Activated T-cell treated with anti-CD3 and anti-CD28 coated beads for 24 hours (primary cell): Measurements from ENCODE around the gene FBXW5.

Experiments
- DNase-seq: peaks from one replicate; pipeline ENCODE4 v3.0.0-alpha.2; 2020; ENCODE audit warnings: low read depth

Gene FBXW5

DNA sequence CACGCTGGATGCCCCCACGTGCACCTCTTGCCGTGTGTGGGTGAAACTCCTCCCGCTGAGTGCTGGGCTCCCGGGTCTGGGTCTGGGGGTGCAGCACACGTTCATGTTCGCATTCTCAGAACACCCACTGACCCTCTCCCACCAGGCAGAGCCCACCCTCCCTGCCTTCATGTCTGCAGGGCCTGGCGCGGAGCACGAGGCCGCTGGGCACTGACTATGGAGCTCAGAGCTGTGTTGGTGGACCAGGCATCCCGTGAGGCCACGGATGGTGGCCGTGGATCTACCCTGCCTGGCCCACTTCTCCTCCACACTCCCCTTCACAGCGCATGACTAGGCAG, 16.4 kb upstream of the FBXW5 start:
- no peak for DNase-seq

DNA sequence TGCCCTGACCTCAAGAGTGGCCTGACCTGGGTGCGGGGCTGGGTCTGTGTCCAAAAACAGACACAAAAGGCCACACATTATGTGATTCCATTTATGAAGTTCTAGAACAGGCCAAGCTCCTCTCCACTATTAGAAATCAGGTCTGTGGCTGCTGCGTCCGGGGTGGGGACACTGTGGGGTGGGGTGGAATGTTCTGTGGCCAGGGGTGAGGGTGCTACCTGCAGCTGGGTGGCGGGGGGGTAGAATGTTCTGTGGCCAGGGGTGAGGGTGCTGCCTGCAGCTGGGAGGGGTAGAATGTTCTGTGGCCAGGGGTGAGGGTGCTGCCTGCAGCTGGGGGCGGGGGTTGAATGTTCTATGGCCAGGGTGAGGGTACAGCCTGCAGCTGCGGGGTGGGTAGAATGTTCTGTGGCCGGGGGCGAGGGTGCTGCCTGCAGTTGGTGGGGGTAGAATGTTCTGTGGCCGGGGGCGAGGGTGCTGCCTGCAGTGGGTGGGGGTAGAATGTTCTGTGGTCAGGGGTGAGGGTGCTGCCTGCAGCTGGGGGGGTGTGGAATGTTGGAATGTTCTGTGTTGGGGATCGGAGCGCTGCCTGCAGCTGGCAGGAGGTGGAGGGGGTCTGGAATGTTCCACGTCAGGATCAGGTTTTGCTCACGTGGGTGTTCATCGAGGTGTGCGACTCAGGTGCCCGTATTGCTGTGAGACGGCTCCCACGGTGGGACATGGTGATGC, 15.8 kb upstream of the FBXW5 start:
- no peak for DNase-seq

DNA sequence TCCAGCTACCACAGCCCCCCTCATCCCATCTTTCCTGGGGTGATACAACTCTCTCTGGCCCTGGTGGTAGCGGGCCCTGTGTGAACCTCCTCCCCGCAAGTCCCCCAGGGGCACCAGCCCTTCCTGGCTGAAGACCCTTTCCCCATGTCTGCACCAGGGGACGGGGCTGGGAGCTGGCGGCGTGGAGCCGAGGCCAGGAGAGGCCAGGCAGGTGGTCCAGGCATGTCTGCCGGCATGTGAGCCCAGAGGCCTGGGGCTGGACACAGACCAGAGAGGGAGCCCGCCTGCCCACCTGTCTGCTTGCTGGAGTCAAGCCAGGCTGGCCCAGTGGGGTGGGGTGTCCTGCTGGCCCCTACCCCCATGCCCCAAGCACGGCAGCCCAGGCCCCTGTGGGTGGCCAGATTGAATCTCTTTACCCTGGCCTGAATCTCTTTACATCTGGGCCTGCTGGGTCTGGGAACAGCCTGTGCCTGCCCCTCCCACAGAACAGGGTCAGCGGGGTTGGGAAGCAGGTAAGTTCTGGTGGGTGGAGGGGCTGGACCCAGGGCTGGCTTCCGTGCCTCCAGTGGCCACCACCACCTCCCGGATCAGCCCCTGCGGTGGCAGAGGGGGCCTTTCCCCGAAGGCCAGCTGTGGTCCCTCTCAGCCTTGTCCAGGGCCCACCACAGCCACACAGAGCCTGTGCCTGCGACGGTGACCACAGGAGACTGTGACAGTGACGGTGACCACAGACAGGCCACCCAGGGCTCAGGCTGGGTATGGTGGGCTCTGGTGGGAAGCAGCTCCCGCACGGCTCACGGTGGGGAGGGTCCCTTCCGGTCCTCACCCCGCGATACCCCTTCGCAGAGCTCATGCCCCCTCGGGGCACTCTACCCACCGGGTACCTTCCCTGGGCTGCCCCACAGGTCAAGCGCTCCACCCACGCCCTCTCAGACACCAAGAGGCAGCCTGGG, 14.6 kb upstream of the FBXW5 start:
- DNase-seq: no peak

DNA sequence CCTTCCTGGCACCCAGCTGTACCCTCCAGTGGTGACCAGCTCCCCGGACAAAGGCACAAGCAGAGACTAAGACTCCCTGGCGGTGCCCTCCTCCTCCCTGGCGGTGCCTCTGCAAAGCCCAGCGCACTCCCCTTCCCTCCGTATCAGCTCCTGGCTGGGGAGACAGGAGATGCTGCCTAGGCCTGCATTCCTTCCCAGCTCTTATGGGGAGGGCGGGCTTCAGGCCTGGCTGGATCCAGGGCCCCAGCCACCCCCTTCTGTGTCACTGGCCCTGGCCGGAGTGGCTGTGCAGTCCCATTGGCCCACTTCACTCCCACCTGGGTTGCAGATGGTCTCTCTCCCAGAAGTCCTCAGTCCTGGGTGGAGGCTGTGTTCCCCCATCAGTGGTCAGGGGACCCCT, 13.9 kb upstream of the FBXW5 start:
- DNase-seq: no peak

DNA sequence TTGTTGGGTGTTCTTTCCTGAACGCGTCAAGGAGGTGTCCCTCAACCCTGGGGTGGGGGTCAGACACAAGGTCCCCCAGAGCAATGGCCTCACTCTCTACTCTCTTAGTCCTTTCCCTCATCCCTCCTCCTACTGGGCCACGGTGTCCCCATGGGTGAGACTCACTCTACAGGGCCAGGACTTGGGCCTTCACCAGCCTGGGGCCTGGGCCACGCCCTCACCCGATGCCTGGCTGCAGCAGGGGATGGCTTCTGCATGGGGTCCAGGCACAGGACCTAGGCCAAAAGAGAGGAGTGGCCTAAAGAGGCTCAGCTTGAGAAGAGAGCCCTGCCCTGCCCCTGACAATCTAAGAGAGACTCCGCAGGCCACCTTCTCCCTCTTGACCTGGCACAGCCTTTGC, 13.4 kb upstream of the FBXW5 start:
- DNase-seq: no peak

DNA sequence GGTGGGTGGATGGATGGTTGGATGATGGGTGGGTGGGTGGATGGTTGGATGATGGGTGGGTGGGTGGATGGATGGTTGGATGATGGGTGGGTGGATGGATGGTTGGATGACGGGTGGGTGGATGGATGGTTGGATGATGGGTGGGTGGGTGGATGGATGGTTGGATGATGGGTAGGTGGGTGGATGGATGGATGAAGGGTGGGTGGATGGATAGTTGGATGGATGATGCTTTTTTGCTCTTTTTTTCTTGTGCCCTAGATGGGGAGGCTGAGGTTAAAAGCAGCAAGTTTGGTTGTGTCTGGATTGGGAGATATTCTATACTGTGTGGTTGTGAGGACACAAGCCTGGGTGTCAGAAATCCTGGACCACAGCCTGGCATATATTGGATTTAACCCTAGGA, 12.9 kb upstream of the FBXW5 start:
- no peak for DNase-seq

GRCh38 chr9:136956604-136957003, 12.1 kb upstream of the FBXW5 start:
- DNase-seq: no peak

DNA sequence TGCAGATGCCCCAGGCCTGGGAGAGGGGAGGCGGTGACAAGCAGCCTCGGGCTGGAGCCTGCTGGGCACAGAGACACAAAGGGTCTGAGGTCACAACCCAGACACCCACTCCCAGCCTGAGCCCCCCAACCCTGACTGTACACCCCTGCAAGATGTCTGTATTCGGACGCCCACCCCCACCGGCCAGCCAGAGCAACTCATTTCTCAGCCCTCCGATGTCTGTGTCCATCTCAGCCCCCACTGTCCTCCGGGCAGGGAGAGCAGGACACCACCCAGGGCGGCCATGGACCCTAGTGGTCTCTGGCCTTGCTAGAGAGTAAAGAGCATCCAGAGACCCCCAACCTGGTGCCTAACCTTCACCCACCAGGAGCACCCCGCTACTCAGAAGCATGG, 11.4 kb upstream of the FBXW5 start:
- DNase-seq: no peak

DNA sequence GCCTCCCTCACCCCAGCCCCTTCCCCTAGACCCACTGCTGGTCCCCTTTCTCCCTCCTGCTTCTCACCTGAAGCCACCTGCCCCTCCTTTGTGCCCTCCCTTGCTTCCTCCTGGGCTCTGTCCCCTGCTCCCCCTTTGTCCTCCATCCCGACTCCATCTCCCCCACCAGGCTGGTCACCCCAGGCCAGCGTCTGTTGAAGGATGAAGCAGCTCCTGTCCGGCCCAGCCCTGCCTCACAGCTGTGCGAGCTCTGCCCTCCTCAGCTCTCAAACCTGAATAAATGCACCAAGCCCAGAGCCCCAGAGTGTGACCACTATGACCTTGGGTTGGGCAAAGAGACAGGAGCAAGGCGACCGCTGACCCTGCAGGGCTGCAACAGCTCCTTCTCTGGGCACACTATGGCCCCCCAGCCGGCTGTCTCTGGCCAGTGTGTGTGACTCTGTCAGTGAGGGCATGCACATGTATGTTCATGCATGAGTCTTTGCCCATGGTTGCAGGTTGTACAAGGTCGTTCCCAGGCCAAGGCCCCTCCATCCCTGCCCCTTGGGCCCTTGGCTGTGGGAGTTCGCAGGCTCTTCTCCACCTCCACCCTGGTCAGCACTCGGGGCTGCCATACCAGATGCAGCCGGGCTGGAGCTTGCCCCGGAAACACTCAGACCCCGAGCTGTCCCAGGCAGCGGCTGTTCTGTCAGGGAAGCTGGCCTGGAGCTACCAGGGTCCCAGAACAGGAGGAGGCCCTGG, 10.8 kb upstream of the FBXW5 start:
- DNase-seq: no peak

- DNase-seq: no peak
Measured at GRCh38 chr9:136954270-136955083, 9.9 kb upstream of the FBXW5 start.

- no peak for DNase-seq
Measured at GRCh38 chr9:136953771-136954269, 9.3 kb upstream of the FBXW5 start.

GRCh38 chr9:136952876-136953770, 8.6 kb upstream of the FBXW5 start:
- DNase-seq: no peak

DNA sequence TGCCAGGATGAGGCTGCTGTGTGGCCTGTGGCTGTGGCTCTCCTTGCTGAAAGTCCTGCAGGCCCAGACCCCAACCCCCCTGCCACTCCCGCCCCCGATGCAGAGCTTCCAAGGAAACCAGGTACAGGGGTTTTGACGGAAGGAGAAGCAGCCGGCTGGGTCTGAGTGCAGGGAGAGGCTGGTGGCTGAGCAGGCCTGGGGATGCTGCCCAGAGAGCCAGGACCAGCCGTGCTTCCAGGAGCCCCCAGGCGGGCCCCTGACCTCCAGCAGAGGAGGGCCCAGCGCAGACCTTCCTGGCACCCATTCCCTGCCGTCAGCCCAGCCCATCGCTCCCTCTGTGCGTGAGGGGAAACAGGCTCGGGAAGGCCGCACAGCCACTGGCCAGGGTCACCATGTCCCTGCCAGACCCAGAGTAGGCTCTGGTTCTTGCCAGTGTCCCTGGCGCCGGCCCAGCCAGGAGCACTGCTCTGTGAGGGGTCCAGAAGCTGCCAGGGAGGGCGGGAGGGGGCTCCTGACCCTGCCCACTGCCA, 7.8 kb upstream of the FBXW5 start:
- no peak for DNase-seq

- DNase-seq: no peak
Measured at GRCh38 chr9:136951541-136952320, 7.2 kb upstream of the FBXW5 start, which contains the start of gene LCN12. Gene LCN12 (plus strand): TSS chr9:136952273. CDS start chr9:136952328, 55 bp downstream.

GRCh38 chr9:136950656-136951276, 6.2 kb upstream of the FBXW5 start:
- DNase-seq: no peak

- DNase-seq: peak; percentile 95
Measured at GRCh38 chr9:136949817-136950655, 5.5 kb upstream of the FBXW5 start.

DNA sequence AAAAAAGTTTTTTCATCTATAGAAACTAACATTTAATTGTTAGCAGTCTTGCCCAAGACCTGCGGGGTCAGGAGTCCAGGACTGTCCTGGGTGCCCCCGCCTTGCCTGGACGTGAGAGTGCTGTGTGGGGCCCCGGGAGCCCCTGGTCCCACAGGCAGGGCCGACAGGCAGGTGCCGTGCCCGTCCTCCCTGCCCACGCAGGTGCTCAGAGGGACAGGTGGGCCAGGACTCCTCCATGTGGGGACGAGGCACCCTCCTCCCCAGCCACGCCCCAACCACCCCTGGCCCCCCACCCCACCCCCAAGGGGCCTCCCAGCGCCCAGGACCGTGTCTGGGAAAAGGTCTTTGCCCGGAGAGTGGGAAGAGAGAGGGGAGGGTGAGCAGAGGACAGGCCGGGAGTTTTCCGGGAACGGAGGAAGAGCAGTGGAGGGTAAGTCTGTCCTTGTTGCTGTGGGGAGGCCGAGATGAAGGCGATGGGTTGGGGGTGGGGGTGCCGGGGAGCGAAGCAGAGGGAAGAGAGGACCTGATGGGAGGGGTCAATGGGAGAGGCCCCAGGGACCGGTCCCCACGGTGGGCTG, 4.8 kb upstream of the FBXW5 start:
- DNase-seq: no peak
